PC-3 (cell line): Measurements from ENCODE around the gene SNX20. TPM values are rescaled to one million over a fixed set of nuclear protein-coding genes. Genes with fewer than 3 reads are reported as not detected.

Experiments used
- ATAC-seq: fragments of 200-7000 bp; cut with Tn5 transposase; 2 replicates; pipeline ENCODE4 v1.9.1; 2020; ENCODE audit warnings: mild to moderate bottlenecking, moderate library complexity
- BruUV-seq: library from RNA; stranded (reverse); fragments of 400-500 nt; replicated peaks from 2 replicates; lab custom pipeline; 2021; lab: Mats Ljungman, UMichigan
- CTCF ChIA-PET: fragments of 300-600 bp; sonication (Branson Sonifier 250); formaldehyde crosslinking; loops from one replicate; lab custom pipeline; 2022; ENCODE audit warnings: antibody characterized with exemption; lab: Charles Lee
- POLR2A ChIA-PET: fragments of 300-600 bp; sonication (Branson Sonifier 250); formaldehyde crosslinking; loops from one replicate; lab custom pipeline; 2022; ENCODE audit warnings: antibody characterized with exemption; ENCODE audit not compliant: unreplicated experiment; lab: Charles Lee
- DNase-seq: peaks from one replicate; pipeline ENCODE4 v3.0.0-alpha.2; 2015
- H2AFZ ChIP-seq: fragments of 300-600 bp; sonication (generic); 2 replicates; pipeline ENCODE4 v1.6.0; 2016; ENCODE audit warnings: antibody characterized with exemption, low read length
- H3F3A ChIP-seq: fragments of 300-600 bp; sonication (generic); one replicate; pipeline ENCODE4 v1.6.0; 2017; ENCODE audit warnings: antibody characterized with exemption, low read length, control low read depth, mild to moderate bottlenecking; ENCODE audit not compliant: unreplicated experiment
- H3K27ac ChIP-seq: fragments of 300-600 bp; sonication (generic); 2 replicates; pipeline ENCODE4 v1.5.1; 2016; ENCODE audit warnings: mild to moderate bottlenecking, low read length
- H3K27me3 ChIP-seq: fragments of 300-600 bp; sonication (generic); 2 replicates; pipeline ENCODE4 v1.6.1; 2016; ENCODE audit warnings: low read length, mixed read lengths
- H3K36me3 ChIP-seq: fragments of 300-600 bp; sonication (generic); 2 replicates; pipeline ENCODE4 v1.6.1; 2016; ENCODE audit warnings: low read depth, mixed run types, low read length, mixed read lengths
- H3K4me1 ChIP-seq: fragments of 300-600 bp; sonication (generic); 2 replicates; pipeline ENCODE4 v1.5.1; 2016; ENCODE audit warnings: low read length; ENCODE audit not compliant: insufficient read depth
- H3K4me2 ChIP-seq: fragments of 300-600 bp; sonication (generic); 2 replicates; pipeline ENCODE4 v1.6.0; 2016; ENCODE audit warnings: low read length
- H3K4me3 ChIP-seq: fragments of 300-600 bp; sonication (generic); 2 replicates; pipeline ENCODE4 v1.5.1; 2016; ENCODE audit warnings: mild to moderate bottlenecking, low read length, mixed read lengths
- H3K79me2 ChIP-seq: fragments of 300-600 bp; sonication (generic); 2 replicates; pipeline ENCODE4 v1.6.1; 2017; ENCODE audit warnings: low read length, mixed read lengths
- H3K9ac ChIP-seq: fragments of 300-600 bp; sonication (generic); 2 replicates; pipeline ENCODE4 v1.6.0; 2016; ENCODE audit warnings: mild to moderate bottlenecking, low read length
- H3K9me2 ChIP-seq: fragments of 300-600 bp; sonication (generic); replicated peaks from 2 replicates; pipeline ENCODE4 v1.6.1; 2016; ENCODE audit warnings: mixed run types, low read length, mixed read lengths
- H3K9me3 ChIP-seq: fragments of 300-600 bp; sonication (generic); 2 replicates; pipeline ENCODE4 v1.6.1; 2016; ENCODE audit warnings: low read length, mixed read lengths
- H4K20me1 ChIP-seq: fragments of 300-600 bp; sonication (generic); 2 replicates; pipeline ENCODE4 v1.6.1; 2016; ENCODE audit warnings: low read length, mixed read lengths
- EZH2 ChIP-seq: fragments of 300-600 bp; sonication (generic); IDR thresholded peaks from one replicate; pipeline ENCODE4 v1.6.1; 2017; ENCODE audit warnings: antibody characterized with exemption, mild to moderate bottlenecking, low read length; ENCODE audit not compliant: unreplicated experiment
- EZH2phosphoT487 ChIP-seq: fragments of 300-600 bp; sonication (generic); IDR thresholded peaks from 2 replicates; pipeline ENCODE4 v1.6.1; 2018; ENCODE audit warnings: mild to moderate bottlenecking, antibody characterized with exemption, low read length, borderline replicate concordance
- intact Hi-C: fragments of 100-400 bp; cut with micrococcal nuclease; formaldehyde crosslinking; loops from 2 replicates; pipeline ENCODE4 v1.9.0; 2023
- total RNA-seq: library from RNA; depleted of rRNA; stranded (reverse); fragments of >200 nt; gene quantifications from 2 replicates; pipeline ENCODE4 v1.2.3, GENCODE V29; 2014
- TF ChIP-seq, protein P1 (sequence below): fragments of 300-600 bp; sonication (generic); conservative IDR thresholded peaks from 2 replicates; pipeline ENCODE4 v1.5.1; 2017; ENCODE audit warnings: antibody characterized with exemption, low read depth, mild to moderate bottlenecking, low read length

Gene SNX20
- total RNA-seq, 1 experiment from 2014 or later, result not detected

DNA sequence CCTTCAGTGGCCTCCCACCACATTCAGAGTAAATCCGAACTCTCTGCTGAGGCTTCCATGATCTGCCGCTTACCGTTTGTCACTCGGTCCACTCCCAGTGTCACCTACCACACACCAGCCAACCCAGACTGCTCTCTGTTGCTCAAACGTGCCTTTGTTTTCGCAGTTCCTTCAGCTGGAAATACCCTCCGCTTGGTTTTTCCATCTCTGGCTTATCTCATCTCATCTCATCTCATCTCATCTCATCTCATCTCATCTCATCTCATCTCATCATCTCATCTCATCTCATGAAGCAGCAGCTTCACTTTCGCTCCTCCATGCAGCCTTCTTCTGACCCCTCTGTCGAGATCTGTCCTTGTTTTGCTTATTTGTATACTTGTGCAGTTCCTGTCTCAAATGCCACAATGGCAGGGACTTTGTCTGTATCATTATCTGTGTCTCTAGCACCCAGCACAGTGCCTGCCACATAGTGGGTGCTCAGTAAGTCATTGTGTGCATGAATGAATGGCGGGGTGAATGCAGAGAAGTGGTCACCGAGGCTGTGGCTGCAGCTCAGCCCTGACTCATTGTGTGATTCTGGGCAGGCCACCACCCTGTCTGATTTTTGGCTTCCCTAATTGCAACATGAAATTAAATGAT, 3.8 kb upstream of the SNX20 start:
- no TSS peak for BruUV-seq
- no peak overlapping the region for H2AFZ ChIP-seq
- DNase-seq, result no peak
- no peaks in the 10 kb centered on the region for H3K36me3 ChIP-seq
- ATAC-seq, result no peak
- H3K27me3 ChIP-seq, result 0 out of 2 replicates have a peak, but pooled peaks cover 3% of the 10 kb centered on the region
- H3K9me2 ChIP-seq, result no peaks in the 10 kb centered on the region
- no peaks in the 10 kb centered on the region for H3K9me3 ChIP-seq
- H4K20me1 ChIP-seq, result no peaks in the 10 kb centered on the region
- no peaks in the 10 kb centered on the region for H3K4me1 ChIP-seq
- H3K9ac ChIP-seq, result no peak overlapping the region
- TF ChIP-seq EZH2phosphoT487 (no peak), EZH2 (no peak)
- TF ChIP-seq, protein P1, sequence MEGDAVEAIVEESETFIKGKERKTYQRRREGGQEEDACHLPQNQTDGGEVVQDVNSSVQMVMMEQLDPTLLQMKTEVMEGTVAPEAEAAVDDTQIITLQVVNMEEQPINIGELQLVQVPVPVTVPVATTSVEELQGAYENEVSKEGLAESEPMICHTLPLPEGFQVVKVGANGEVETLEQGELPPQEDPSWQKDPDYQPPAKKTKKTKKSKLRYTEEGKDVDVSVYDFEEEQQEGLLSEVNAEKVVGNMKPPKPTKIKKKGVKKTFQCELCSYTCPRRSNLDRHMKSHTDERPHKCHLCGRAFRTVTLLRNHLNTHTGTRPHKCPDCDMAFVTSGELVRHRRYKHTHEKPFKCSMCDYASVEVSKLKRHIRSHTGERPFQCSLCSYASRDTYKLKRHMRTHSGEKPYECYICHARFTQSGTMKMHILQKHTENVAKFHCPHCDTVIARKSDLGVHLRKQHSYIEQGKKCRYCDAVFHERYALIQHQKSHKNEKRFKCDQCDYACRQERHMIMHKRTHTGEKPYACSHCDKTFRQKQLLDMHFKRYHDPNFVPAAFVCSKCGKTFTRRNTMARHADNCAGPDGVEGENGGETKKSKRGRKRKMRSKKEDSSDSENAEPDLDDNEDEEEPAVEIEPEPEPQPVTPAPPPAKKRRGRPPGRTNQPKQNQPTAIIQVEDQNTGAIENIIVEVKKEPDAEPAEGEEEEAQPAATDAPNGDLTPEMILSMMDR, result no peak
- H3K79me2 ChIP-seq, result no peaks in the 10 kb centered on the region
- ChIA-PET CTCF (no interaction called here), POLR2A (no interaction called here)
- H3K27ac ChIP-seq, result no peak overlapping the region
- no peaks in the 10 kb centered on the region for H3F3A ChIP-seq
- H3K4me3 ChIP-seq, result no peak overlapping the region
- H3K4me2 ChIP-seq, result no peak overlapping the region
- intact Hi-C loops, result no loop called here

DNA sequence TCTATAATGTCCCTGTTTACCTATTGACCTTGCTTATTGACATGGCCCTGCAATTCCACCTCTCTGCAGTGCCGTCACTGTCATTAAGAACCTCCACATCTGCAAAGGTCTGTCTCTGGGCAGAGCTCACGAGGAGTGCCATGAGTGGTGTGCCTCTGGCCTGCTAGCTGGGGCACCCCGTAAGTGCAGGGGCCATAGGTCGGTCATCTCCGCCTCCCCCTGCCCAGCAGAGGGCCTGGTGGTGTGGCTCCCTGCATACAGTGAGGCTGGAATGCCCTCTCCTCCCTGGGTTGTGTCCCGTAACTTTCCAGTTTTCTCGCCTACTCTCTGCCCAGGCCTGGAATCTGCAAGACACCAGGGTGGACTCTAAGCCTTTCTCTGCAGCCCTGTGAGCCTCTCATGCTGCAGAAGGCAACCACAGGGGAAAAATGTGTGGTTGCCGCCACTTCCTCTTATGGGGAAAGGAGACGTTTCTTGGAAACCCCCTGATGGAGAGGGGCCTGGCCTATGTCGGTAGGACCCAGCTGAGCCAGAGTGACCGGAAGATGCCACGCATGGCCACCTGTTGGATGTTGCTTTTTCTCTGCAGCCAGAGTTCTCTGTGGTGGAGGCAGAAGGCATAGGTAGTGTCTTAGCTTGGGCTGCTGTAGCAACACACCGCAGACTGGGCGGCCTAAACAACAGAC, 2.7 kb upstream of the SNX20 start:
- BruUV-seq, result no TSS peak
- Histone ChIP-seq H3K27ac (no peak overlapping the region), H3K9me3 (no peaks in the 10 kb centered on the region), H3K9ac (no peak overlapping the region), H3K36me3 (no peaks in the 10 kb centered on the region), H4K20me1 (no peaks in the 10 kb centered on the region), H3K4me2 (no peak overlapping the region), H3K4me1 (no peaks in the 10 kb centered on the region), H3K79me2 (no peaks in the 10 kb centered on the region), H3F3A (no peaks in the 10 kb centered on the region), H3K9me2 (no peaks in the 10 kb centered on the region), H3K4me3 (no peak overlapping the region), H3K27me3 (0 out of 2 replicates have a peak, but pooled peaks cover 3% of the 10 kb centered on the region), H2AFZ (no peak overlapping the region)
- ChIA-PET POLR2A (no interaction called here), CTCF (no interaction called here)
- intact Hi-C loops, result no loop called here
- ATAC-seq (no peak), DNase-seq (no peak)
- TF ChIP-seq, protein P1, result no peak
- no peak for TF ChIP-seq EZH2
- TF ChIP-seq EZH2phosphoT487, result no peak

- Histone ChIP-seq H3K9me2 (no peaks in the 10 kb centered on the region), H2AFZ (no peak overlapping the region), H3K4me3 (no peak overlapping the region), H3K27me3 (no peaks in the 10 kb centered on the region), H3K4me1 (no peaks in the 10 kb centered on the region), H3K9ac (no peak overlapping the region), H3K4me2 (no peak overlapping the region), H3K27ac (no peak overlapping the region), H3K9me3 (no peaks in the 10 kb centered on the region), H3K79me2 (no peaks in the 10 kb centered on the region), H3F3A (no peaks in the 10 kb centered on the region), H3K36me3 (no peaks in the 10 kb centered on the region), H4K20me1 (no peaks in the 10 kb centered on the region)
- ChIA-PET POLR2A (no interaction called here), CTCF (no interaction called here)
- intact Hi-C loops, result no loop called here
- TF ChIP-seq EZH2phosphoT487 (no peak), EZH2 (no peak)
- TF ChIP-seq, protein P1, result no peak
- BruUV-seq, result no TSS peak
- DNase-seq (no peak), ATAC-seq (no peak)
Observed at GRCh38 chr16:50680556-50680893, 587 bp downstream of the SNX20 start.
